GM21619 (cell line): ENCODE results near the gene PRDX2.

Source experiments
- ATAC-seq: cut with Tn5 transposase; IDR thresholded peaks from one replicate; pipeline ENCODE4 v1.9.1; 2021; ENCODE audit not compliant: unreplicated experiment

The PRDX2 gene

GRCh38 chr19:12754465-12755196 is 47.0 kb downstream of the PRDX2 start:
- ATAC-seq = no peak

- ATAC-seq = no peak
These were observed 49.4 kb downstream of the PRDX2 start for GRCh38 chr19:12752056-12752781.

- no peak for ATAC-seq
These were observed 50.0 kb downstream of the PRDX2 start, which contains the start of gene BEST2 for GRCh38 chr19:12751635-12752034. Gene BEST2 (plus strand): TSS chr19:12751791. CDS start chr19:12752593, 802 bp downstream.

GRCh38 chr19:12750851-12751250 is 50.7 kb downstream of the PRDX2 start:
- no peak for ATAC-seq

- no peak for ATAC-seq
These were observed 51.6 kb downstream of the PRDX2 start for GRCh38 chr19:12749938-12750521.

GRCh38 chr19:12748489-12748888 is 53.1 kb downstream of the PRDX2 start:
- no peak for ATAC-seq
